Left ventricle myocardium inferior (tissue), 1 donor: ENCODE data around the gene KCNJ5. TPM values are rescaled to one million over a fixed set of nuclear protein-coding genes. Genes with fewer than 3 reads are reported as not detected.

Experiments used
- DNase-seq: peaks from one replicate; pipeline ENCODE4 v3.0.0-alpha.2; 2020
- H3K27ac ChIP-seq: fragments of 200-600 bp; replicated peaks from 2 replicates; pipeline ENCODE4 v1.8.0; 2021
- H3K27me3 ChIP-seq: fragments of 200-600 bp; 2 replicates; pipeline ENCODE4 v1.8.0; 2021; ENCODE audit warnings: low read depth
- H3K36me3 ChIP-seq: fragments of 200-600 bp; 2 replicates; pipeline ENCODE4 v1.8.0; 2021
- H3K4me1 ChIP-seq: fragments of 200-600 bp; 2 replicates; pipeline ENCODE4 v1.8.0; 2021
- H3K4me3 ChIP-seq: fragments of 200-600 bp; 2 replicates; pipeline ENCODE4 v1.8.0; 2021; ENCODE audit warnings: mild to moderate bottlenecking, moderate library complexity
- H3K9me3 ChIP-seq: fragments of 200-600 bp; replicated peaks from 2 replicates; pipeline ENCODE4 v1.8.0; 2021
- intact Hi-C: fragments of 100-400 bp; cut with micrococcal nuclease; formaldehyde crosslinking; loops from one replicate; pipeline ENCODE4 v1.11.0; 2022
- total RNA-seq: library from RNA; stranded (reverse); fragmentation: NEBNext Ultra II Directional; extraction: Animal tissue kit (Norgen Biotek cat#: 25700); gene quantifications from one replicate; pipeline ENCODE4 v1.2.1, GENCODE V29; 2021
- TF ChIP-seq, protein P1 (sequence below): fragments of 200-600 bp; IDR thresholded peaks from 2 replicates; pipeline ENCODE4 v1.8.0; 2021; ENCODE audit warnings: antibody characterized with exemption, mild to moderate bottlenecking, borderline replicate concordance
- donor health status: DM: no; HTN: yes; CAD: no; lungs with severe emphysema.

The KCNJ5 gene
- total RNA-seq, 1 donor from 2014 or later = 5.4 TPM

GRCh38 chr11:128903248-128904061 lies 12.3 kb downstream of the KCNJ5 start:
- Histone ChIP-seq H3K36me3 (no peaks in the 10 kb centered on the region), H3K9me3 (no peaks in the 10 kb centered on the region), H3K4me3 (no peak overlapping the region), H3K4me1 (peaks cover 58% of the 10 kb centered on the region), H3K27me3 (peaks cover 12% of the 10 kb centered on the region), H3K27ac (peak overlapping the region; percentile 73)
- intact Hi-C loops = no loop called here
- DNase-seq = peak; percentile 44
- TF ChIP-seq, protein P1, sequence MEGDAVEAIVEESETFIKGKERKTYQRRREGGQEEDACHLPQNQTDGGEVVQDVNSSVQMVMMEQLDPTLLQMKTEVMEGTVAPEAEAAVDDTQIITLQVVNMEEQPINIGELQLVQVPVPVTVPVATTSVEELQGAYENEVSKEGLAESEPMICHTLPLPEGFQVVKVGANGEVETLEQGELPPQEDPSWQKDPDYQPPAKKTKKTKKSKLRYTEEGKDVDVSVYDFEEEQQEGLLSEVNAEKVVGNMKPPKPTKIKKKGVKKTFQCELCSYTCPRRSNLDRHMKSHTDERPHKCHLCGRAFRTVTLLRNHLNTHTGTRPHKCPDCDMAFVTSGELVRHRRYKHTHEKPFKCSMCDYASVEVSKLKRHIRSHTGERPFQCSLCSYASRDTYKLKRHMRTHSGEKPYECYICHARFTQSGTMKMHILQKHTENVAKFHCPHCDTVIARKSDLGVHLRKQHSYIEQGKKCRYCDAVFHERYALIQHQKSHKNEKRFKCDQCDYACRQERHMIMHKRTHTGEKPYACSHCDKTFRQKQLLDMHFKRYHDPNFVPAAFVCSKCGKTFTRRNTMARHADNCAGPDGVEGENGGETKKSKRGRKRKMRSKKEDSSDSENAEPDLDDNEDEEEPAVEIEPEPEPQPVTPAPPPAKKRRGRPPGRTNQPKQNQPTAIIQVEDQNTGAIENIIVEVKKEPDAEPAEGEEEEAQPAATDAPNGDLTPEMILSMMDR = no peak

DNA sequence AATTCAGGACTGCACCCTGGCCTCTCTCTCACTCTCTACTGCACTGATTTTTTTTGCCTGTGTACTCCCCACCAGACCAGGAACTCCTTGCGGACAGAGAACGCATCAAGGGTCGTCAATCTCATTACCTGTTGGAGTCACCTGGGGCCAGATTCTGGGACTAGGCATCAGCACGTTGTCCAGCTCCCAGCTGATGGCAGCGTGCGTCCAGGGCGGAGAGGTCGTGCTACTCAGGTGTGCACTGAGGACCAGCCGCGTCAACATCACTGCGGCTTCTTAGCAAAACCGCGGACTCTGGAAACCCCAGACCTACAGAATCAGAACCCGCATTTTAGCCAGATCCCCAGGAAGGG lies 13.1 kb downstream of the KCNJ5 start:
- Histone ChIP-seq H3K4me3 (peak overlapping the region; percentile 74), H3K27ac (peak overlapping the region; percentile 73), H3K36me3 (no peaks in the 10 kb centered on the region), H3K9me3 (no peaks in the 10 kb centered on the region), H3K4me1 (peaks cover 58% of the 10 kb centered on the region), H3K27me3 (peaks cover 12% of the 10 kb centered on the region)
- intact Hi-C loops = no loop called here
- no peak for DNase-seq
- TF ChIP-seq, protein P1 = no peak

DNA sequence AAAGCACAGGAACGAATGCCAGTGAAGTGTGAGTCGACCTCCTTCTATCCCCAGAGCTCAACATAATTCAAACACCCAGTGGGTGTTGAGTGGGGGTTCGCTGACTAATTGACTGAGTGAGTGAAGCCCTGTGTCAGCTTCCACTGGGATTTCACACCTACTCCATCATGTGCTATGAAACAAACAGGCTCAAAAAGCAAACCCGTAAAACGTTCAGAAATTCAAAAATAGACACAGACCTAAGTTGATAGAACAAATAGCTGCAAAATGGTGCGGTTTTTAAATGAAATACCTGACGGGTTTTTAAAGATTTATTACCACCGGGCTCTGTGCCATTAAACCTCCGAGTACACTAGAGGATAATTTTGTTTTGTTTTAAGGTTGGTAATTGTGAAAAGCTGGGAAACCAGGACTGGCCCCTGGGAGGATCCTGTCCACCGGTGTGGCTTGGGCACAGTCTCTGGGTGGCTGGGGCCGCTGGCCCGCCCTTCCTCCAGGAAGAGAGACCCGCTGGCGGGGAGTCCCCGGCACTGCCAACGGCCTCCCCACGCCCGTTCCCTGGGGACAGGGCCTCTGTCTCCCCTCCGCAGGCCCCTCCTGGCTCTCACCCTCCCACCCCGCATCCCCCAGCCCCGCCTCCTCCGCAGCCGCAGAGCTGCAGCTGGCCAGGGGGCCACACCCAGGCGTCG lies 13.6 kb downstream of the KCNJ5 start:
- H3K9me3 ChIP-seq = no peaks in the 10 kb centered on the region
- peaks cover 12% of the 10 kb centered on the region for H3K27me3 ChIP-seq
- H3K4me1 ChIP-seq = peaks cover 58% of the 10 kb centered on the region
- no peaks in the 10 kb centered on the region for H3K36me3 ChIP-seq
- H3K27ac ChIP-seq = peak overlapping the region; percentile 73
- peak overlapping the region; percentile 74 for H3K4me3 ChIP-seq
- DNase-seq = peak; percentile 48
- intact Hi-C loops = no loop called here
- TF ChIP-seq, protein P1 = no peak

- intact Hi-C loops = no loop called here
- Histone ChIP-seq H3K4me1 (peaks cover 50% of the 10 kb centered on the region), H3K36me3 (no peaks in the 10 kb centered on the region), H3K27me3 (peaks cover 12% of the 10 kb centered on the region), H3K9me3 (no peaks in the 10 kb centered on the region), H3K27ac (peak overlapping the region; percentile 73), H3K4me3 (peak overlapping the region; percentile 74)
- TF ChIP-seq, protein P1 = peak; percentile 59
- no peak for DNase-seq
Measured at GRCh38 chr11:128905345-128906184, 14.4 kb downstream of the KCNJ5 start.

DNA sequence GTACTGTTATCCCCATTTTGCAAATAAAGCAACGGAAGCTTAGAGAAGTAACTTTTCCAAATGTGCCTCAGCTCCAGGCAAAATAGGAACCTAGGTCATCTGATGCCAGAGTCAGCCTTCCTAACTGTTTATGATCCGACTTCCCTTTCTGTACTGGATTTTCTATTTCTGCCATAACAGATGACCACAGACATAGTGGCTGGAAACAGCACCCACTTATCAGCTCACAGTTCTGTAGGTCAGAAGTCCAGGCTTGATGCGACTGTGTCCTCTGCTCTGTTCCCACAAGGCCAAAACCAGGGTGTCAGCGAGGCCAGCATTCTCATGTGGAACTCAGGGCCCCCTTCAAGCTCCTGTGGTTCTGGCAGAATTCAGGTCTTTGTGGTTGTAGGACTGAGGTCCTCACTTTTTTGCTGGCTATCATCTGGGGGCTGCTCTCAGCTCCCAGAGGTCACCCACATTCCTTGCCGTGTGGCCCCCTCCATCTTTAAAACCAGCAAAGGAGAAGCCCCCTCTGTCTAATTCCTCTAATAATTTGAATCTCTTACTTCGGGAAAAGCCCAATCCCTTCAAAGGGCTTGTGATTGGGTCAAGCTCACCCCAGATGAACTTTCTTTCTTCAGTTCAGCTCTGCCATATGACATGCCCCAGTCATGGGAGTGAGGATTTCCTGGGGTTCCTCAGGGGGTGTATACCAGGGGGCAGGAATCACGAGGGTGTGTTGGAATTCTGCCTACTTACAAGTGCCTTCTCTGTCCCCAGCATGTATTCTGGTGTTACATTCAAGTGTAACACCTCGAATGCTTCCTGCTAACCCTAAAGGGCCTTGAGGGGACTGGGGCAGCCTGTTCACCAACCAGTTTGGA lies 15.3 kb downstream of the KCNJ5 start:
- intact Hi-C loops = no loop called here
- TF ChIP-seq, protein P1 = no peak
- no peaks in the 10 kb centered on the region for H3K9me3 ChIP-seq
- peak overlapping the region; percentile 74 for H3K4me3 ChIP-seq
- no peaks in the 10 kb centered on the region for H3K36me3 ChIP-seq
- peak overlapping the region; percentile 73 for H3K27ac ChIP-seq
- peaks cover 43% of the 10 kb centered on the region for H3K4me1 ChIP-seq
- peaks cover 12% of the 10 kb centered on the region for H3K27me3 ChIP-seq
- DNase-seq = no peak
